DLD1 (cell line): Measurements from ENCODE around the gene GTF3A.

ENCODE experiments used
- in situ Hi-C: cut with HindIII; loops from 2 replicates; pipeline ENCODE4 v1.10.0; 2017; ENCODE audit warnings: low sequenced_read_pairs

Gene GTF3A

DNA sequence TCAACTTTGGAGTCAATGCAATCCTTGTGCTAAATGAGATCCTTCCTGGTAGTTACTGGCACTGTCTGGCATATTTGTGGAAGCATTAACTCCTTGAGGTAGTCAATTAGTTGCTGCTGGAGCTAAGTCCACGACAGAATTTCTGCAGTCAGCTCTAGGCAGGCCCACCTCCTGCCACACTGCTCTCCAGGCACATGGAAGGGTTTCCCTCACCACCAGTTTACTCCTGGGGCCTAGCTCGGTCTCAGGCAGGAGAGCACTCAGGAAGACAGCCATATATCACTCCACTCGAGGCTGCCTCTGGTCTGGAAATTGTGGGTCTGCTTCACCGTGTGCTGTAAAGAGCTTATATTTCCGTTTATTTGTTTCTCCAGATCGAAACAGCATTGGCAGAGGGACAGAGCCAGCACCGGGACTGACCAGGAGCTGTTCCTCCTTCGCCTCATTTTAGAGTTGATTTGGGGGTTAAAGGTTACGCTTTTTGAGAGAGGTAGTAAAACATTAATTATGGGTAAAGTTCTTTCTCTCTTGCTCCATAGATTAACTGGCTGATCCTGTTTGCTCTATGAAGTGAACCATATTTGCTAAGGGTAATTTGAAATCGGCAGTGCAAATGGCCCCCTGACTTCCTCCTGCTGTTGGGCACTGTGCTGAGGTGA, 20.6 kb upstream of the GTF3A start:
- in situ Hi-C loops: loop anchor here (25.0 kb wide), 1 partner anchor 558 kb away; the partner anchor contains the start of gene CDX2

DNA sequence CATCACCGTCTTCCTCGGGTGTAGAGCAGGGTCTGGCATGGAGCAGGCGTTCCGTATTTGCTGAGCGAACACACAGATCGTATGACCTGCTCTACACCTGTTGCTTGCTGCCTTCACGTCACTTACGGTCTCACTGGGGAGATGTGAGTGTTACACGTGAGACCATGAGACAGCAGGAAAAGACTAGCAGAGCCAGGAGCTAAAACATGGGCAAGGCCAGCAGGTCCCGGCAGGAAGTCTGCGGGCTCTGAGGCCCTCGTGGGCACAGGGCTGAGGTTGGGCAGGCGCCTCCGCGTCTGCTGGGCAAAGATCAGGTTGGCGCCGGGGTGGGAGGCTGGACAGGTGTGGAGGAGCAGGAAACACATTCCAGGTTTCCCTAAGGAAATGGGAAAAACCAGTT, 19.7 kb upstream of the GTF3A start:
- in situ Hi-C loops: loop anchor here (25.0 kb wide), 1 partner anchor 558 kb away; the partner anchor contains the start of gene CDX2

DNA sequence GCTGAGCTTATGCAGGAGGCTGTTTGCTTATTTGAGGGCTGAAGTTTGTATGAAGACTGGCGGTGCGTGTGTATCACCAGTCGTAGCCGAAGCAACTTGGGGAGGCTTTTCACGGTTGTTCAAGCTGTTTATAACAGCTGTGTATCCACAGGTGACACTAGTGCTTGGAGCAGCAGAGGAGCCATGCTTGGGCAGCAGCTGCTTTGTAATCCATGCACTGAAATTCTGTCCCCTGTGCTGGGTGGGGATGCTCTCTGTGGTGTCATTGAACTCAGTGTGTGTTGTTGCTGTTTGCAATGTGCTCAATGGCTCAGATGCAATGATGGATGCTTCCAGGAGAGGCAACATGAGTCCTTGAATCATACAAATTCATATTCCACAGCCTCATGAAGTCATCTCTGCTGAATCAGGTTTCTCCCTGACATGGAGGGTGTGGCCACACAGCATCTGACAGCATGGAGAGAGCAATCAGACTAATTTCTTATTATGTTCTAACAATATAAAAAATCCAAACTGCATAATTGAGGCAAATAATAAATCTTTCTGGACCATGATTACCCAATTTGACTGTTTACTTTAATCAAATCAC, 18.8 kb upstream of the GTF3A start:
- in situ Hi-C loops: loop anchor here (25.0 kb wide), 1 partner anchor 557 kb away; the partner anchor contains the start of gene CDX2

DNA sequence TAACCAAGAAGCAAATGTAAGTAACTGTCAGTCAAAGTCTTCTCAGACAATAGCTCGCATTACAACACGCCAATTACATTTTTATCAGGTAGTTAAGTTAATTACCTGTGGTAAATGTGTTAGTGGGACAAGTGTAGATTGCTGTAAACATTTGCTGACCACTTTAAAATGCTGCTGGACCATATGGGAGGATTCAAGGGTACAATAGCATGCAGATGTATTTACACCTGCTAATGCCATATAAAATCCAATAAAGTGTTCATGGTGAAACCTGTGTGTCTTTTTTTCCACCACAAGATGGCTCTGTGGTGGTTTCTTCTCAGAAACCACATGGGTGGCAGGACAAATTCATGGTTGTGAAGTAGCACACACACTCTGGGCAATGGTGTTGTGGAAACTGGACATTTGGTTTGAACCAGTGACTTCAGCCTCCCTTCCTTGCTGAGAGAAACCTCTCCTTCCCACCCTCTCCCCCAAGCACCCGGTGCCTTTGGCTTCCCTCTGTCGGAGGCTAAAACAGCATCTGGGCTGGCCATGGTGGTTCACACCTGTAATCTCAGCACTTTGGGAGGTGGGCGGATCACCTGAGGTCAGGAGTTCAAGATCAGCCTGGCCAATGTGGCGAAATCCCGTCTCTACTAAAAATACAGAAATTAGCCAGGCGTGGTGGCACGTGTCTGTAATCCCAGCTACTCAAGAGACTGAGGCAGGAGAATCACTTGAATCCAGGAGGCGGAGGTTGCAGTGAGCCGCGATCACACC, 18.1 kb upstream of the GTF3A start:
- in situ Hi-C loops: loop anchor here (25.0 kb wide), 1 partner anchor 556 kb away; the partner anchor contains the start of gene CDX2

DNA sequence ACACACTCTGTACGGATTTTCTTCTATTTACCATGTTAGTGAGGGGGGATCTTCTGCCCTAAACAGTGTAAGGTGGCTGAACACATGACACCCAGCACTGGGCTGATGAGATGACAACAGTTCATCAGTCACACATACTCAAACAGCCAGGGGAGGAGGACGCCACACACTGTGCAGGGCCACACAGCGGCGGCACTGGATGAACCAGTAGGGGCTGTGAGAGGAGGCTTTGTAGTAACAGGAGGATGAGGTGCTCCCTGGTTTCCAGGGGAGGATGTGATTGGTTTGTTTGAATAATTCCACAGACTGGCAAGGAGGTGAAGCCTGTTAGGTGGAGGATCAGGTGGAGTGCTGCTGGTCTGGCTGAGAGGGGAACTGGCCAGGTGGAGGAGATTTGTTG, 16.3 kb upstream of the GTF3A start:
- in situ Hi-C loops: loop anchor here (25.0 kb wide), 1 partner anchor 554 kb away; the partner anchor contains the start of gene CDX2

DNA sequence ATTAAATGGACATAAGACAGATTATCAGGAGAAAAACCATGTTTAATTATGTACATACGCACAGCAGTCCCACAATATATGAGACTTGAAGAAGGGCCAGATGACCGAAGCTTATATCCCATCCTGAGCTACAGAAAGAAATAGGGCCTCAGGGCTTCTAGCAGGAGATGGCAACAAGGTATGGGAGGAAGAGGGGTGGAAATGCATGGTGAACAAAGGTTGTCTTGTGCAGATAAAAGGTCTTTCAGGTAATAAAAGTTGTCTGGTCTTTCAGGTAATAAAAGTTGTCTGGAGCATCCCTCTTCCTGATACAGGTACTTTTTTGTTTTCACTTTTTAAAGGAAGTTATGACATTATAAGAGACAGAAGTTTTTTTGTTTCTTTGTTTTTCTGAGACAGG, 15.4 kb upstream of the GTF3A start:
- in situ Hi-C loops: loop anchor here (25.0 kb wide), 1 partner anchor 553 kb away; the partner anchor contains the start of gene CDX2

DNA sequence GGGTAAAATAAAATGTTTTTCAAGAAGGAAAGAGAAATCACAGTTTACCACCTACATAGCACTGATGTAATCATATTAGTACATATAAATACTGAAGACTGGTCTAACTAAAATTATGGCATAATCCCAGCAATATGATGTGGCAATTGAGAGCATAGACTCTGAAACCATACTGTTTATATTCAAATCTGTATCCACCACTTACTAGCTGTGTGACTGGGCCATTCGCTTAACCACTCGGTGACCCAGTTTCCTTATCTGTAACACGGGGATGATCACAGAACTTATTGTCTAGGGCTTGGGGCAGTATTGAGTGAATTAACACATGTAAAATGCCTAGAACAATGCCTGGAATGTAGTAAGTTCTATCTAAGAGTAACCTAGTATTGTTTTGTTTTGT, 13.1 kb upstream of the GTF3A start:
- in situ Hi-C loops: loop anchor here (25.0 kb wide), 1 partner anchor 551 kb away; the partner anchor contains the start of gene CDX2

DNA sequence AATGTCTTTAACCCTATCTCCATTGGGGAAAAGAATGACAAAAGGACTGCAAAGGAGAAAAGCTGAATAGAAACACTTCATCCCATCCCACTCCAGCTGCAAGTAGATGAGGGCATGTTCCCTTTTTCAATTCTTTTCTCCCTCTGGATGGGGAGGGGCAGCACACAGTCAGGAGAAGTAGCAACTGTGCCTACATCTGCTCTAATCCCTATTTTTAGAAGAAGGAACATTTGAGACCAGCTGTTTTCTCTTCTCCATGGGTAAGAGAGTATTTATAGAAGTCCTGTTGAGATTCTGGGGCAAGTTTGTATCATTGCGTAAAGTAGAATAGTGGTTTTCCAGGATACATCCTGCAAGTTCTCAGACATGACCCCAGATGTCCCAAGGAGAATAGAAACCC, 9.3 kb upstream of the GTF3A start:
- in situ Hi-C loops: loop anchor here (25.0 kb wide), 1 partner anchor 547 kb away; the partner anchor contains the start of gene CDX2

DNA sequence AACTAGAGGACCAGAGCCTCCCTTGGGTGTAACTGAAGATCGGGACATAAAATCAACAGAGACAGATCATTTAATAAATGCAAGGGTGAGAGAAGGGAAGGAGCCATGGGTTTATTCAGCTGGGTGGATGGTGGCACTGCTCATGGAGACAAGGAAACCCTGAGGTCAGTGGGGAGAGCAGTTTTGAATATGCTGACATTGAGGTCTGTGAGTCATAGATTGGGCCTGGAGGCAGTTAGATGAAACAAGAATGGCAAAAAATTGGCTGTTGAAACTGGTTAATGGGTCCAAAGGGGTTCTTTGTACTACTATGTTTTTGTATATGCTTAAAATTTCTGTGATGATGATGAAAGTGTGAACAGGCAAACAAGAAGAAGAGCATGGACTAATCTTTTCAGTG, 5.1 kb upstream of the GTF3A start:
- in situ Hi-C loops: loop anchor here (25.0 kb wide), 1 partner anchor 543 kb away; the partner anchor contains the start of gene CDX2

DNA sequence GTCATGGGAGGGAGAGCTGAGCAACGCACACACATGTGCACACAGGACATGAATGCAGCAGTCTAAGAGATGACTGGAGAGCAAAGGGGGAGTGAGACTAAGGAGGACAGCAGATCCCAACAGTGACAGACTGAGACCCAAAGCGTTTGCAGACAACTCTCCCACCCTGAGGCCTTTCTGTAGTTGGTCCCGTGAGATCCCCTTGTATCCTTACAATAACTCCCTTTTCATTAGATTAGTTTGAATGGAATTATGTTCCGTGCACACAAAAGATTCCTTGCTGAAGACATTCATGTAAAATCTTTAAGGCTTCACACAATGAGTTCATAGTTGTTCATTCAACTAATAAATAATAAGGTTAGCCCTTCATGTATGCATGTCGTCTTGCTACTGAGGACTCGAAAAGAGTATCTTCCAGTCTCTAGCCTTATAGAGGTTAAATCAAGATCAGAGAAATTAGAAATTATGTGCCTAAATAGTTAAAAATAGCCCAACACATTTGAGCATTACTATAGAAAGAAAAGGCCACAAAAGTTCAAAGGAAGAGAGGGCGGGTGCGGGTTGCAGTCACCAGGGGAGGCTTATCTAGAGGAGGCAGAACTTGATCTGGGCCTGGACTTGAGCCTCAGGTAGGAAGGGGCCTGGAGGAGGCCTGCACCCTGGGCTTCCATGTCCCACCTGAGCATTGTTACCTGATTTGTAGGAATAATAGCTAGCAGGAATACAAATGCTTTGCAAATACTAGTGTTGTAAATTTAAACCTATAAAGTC, 3.1 kb upstream of the GTF3A start:
- in situ Hi-C loops: loop anchor here (25.0 kb wide), 1 partner anchor 541 kb away; the partner anchor contains the start of gene CDX2

DNA sequence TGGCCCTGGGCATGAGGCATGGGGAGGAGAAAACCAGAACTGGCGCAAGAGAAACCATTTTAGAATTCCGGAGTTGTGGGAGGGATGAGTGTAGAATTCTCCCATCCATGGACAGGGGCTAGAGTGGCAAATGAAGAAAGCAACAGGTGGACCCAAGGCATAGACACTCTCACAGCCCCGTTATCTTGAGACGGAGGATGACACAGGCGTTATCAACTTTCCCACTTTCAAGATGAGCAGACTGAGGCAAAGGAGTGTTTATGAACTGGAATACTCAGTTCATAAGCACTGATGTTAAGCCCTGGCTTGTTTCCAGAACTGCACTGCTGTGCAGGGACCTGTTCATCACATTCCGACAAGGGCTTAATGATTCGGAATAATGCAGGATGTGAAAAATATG, 1.1 kb upstream of the GTF3A start:
- in situ Hi-C loops: loop anchor here (25.0 kb wide), 1 partner anchor 539 kb away; the partner anchor contains the start of gene CDX2

DNA sequence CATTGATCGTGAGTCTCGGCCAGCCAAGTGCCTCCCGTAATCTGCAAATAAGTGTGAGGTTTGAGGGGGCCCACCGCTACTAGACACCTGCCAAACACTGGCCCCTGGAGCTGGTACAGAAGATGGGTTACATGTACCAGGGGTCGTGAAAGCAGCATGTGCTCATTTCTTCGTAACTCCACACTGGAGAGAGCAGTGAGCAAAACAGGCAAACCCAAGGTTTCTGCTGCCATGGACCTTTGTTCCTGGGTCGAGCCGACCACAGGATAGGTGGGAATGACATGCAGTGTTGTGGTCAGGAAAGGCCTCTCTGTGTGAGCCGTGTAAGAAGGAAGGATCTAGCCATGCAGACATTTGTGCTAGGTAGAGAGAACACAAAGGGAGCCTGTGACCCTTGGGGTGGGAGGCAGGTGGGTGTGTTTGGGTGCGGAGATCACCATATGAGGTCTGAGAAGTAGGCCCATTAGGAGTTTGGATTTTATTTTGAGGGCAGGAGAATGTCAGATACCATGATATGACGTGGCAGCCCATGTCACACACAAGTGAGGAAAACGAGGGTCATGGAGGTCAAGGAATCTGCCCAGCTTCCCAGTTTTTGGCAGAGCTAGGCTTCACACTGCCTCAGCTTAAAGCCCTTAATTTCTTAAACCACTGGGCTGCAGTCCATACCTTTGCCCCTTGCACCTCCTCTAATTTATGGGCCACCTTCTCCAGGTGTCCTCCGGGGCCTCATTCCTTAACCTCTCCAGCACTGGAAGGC, 919 bp downstream of the GTF3A start:
- in situ Hi-C loops: no loop called here

DNA sequence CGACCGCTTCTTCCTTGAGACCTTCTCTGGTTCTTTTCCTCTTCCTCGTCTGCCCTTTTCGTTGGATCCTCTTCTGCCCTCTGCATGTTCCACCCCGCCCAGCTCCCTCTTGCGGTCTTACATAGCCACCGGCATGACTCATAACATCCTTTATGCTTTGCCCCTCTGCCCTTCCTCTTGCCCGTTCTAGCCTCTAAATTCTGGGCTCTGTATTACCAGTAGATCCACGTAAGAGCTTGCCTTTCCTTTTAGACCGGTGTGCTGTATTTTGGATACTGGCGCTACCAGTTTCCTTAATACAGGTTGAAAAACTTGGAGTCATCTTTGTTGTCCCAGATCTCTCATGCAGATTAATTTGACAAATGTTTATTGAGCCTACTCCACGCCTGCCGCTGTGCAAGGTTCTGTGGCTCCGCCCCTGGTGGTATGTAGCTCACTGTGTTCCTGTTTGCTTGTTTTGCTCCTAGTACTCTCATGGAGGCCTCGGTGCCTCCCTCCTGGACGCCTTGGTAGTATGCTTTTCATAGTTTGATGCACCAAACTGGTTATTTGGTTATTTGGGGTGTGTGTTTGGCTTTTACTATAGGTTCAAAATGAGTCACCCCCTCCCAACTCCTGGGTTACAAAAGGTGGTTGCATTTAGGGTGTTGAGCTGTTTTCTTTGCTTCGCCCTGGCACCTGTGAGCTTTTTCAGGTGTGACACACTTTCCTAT, 1.7 kb downstream of the GTF3A start:
- in situ Hi-C loops: no loop called here

DNA sequence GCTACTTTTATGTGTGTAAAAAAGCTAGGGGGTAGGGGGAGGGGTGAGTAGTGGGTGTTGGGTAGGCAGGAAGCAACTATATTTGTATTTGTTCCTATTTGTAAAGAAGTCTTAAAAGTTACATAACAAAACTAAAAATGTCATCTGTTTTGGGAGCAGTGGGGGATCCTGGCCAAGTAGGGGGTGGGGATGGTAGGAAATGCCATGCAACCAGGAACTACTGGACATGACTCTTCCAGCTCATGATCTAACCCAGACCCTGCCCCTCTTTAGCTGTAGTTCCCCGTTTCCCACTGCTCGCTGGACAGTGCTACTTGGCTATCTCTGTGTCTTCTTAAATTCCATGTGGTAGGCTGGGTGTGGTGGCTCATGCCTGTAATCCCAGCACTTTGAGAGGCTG, 3.2 kb downstream of the GTF3A start:
- in situ Hi-C loops: no loop called here

DNA sequence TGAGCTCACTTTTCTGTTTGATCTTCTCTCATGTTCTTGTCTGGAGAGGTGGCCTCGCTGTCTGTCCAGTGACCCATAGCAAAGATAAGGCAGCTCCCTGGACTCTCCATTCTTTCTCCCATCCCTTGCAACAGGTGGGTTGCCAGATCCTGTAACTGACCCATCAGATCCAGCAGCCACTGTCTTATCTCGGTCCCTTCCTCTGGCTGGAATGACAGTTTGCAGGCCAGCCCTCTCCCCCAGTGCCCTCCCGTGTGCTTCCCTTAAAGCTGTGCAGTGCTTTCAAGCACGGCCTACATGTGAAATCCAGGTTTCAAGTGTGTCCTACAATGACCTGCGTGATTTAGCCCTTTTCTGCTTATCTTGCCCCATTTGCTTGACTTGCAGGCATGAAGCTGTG, 3.7 kb downstream of the GTF3A start:
- in situ Hi-C loops: no loop called here

DNA sequence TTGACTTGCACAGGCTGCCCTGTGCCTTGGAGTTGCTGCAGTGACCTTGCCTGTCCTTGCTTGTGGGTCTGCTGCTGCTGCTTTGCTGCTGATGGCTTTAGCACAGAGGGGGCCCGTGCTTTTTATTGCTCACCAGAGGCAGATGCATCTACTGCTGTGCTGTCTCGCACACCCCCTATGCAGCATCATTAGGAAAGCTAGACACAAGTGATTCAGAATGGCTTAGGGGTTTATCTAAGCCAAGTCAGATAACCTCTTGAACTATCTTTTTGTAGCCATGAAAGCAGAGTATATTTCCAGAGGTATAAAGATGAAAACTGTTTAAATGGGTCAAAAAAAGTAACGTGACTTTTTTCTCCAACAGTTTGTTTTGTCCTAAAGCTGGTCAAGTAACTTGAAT, 7.8 kb downstream of the GTF3A start:
- in situ Hi-C loops: no loop called here

DNA sequence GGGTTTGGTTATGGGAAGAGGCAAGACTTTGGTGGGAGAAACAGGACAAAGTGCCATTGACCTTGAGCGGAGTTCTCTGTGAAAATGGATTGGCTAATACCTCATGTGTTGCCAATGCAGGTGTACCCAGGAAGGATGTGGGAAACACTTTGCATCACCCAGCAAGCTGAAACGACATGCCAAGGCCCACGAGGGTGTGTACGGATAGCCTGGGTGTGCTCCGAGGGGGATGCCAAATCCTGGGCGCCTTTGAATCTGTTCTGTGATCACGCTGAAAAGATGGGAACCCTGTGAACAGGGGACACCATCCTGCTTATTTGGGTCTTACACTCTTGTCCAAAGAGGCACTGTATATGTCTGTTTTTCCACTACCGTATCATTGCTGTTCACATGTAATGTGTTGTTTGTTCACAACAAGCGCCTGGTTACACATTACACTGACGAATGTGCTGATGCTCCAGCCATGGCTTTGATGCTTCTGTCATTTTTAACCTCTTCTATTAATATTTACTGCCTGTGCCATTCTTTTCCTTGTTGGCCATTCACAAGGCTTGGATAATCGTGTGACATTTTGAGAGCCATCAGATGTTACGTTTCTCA, 8.3 kb downstream of the GTF3A start:
- in situ Hi-C loops: no loop called here

DNA sequence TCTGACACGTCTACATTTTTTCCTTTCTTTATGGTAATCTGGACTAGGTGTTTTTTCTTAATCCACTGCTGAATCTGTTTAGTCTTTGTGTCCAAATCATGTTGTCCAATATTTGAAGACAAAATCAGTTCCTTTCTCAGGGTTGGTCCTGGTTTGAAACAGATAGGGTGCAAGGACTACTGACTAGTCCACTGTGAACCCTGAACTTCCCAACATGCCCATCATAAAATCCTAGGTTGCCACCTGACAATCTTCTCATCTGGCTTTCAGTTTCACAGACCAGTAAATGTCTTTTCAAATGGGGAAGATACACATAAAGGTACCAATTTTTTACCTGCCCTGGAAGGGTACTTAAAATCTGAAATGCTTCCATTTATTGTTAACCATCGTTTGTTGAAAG, 12.7 kb downstream of the GTF3A start:
- in situ Hi-C loops: no loop called here

DNA sequence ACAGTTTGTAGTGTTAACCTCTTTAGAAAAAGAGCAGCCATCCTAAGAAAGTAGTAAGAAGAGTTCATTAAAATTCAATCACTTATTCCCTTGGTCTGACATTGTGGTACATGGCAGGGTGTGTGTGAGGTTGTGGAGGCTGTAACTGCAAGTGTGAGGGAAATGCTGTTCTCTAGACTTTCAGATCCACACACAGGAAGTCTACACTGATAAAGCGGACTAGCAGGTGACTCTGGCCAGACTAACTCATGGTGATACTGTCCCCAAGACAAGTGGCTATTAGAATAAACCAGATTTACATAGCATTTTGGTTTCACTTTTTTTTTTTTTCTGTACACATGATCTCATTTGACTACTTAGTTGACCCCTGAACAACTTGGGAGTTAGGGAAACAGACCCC, 16.0 kb downstream of the GTF3A start:
- in situ Hi-C loops: no loop called here
